ENCODE results near the gene HDAC9.

GRCh38 chr7:18518555-18518954 is 23.0 kb downstream of the HDAC9 start:
- TF ChIP-seq POLR2A (IDR thresholded peaks at IDR 0.05) (no peak), CTCF (IDR thresholded peaks at IDR 0.05) (no peak)
